LNCaP clone FGC (cell line): ENCODE data around the gene C2orf76.
"Not testable (repeated sequence)": the region's sequence is repeated elsewhere in the genome, so short reads cannot be mapped to it uniquely, and the experiment has no call there.

ENCODE experiments used
- DNase-seq: peaks from one replicate; pipeline ENCODE4 v3.0.0-alpha.2; 2011; ENCODE audit warnings: low read depth
- H3K4me3 ChIP-seq: 2 replicates; pipeline ENCODE4 v1.5.1; 2011; ENCODE audit warnings: mild to moderate bottlenecking, low read depth, low read length, control low read depth
- TF ChIP-seq, protein P1 (sequence below): IDR thresholded peaks from 2 replicates; pipeline ENCODE4 v1.5.1; 2012; ENCODE audit warnings: mild to moderate bottlenecking; ENCODE audit not compliant: control insufficient read depth, insufficient read depth; ENCODE audit errors: extremely low read depth

C2orf76 gene

DNA sequence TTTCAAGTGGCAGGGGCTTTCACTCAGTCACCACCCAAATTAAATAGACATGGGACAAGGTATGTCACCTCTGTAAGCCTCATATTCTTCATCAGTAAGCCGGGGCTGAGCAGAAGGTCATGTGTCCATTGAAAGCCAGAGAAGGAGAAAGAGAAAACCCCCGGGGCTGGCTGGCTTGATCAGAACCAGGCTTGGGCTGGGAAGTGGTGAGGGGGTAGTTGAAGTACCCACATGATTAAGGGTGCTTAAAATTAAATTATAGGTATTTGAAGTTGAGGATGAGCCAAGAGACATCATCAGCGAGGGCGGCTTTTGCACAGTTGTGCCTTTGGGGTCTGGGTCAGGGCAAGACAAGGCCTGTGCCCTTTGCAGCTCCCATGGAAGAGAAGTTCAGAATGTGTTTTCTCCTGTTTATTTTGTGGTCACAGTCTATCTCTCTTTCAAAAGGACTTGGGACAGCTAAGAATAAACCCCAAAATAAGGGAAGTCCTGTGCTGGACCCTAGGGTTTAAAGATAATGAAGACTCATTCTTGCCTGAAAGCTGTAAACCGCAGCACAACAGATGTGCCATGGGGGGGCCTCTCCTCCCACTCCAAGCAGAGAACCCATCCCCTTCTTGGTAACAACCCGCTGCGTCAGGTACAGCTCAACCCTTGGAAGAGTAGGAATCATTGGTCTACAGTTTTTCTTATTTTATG lies 10.8 kb upstream of the C2orf76 start:
- DNase-seq = no peak
- TF ChIP-seq, protein P1, sequence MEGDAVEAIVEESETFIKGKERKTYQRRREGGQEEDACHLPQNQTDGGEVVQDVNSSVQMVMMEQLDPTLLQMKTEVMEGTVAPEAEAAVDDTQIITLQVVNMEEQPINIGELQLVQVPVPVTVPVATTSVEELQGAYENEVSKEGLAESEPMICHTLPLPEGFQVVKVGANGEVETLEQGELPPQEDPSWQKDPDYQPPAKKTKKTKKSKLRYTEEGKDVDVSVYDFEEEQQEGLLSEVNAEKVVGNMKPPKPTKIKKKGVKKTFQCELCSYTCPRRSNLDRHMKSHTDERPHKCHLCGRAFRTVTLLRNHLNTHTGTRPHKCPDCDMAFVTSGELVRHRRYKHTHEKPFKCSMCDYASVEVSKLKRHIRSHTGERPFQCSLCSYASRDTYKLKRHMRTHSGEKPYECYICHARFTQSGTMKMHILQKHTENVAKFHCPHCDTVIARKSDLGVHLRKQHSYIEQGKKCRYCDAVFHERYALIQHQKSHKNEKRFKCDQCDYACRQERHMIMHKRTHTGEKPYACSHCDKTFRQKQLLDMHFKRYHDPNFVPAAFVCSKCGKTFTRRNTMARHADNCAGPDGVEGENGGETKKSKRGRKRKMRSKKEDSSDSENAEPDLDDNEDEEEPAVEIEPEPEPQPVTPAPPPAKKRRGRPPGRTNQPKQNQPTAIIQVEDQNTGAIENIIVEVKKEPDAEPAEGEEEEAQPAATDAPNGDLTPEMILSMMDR = no peak
- no peak overlapping the region for H3K4me3 ChIP-seq

DNA sequence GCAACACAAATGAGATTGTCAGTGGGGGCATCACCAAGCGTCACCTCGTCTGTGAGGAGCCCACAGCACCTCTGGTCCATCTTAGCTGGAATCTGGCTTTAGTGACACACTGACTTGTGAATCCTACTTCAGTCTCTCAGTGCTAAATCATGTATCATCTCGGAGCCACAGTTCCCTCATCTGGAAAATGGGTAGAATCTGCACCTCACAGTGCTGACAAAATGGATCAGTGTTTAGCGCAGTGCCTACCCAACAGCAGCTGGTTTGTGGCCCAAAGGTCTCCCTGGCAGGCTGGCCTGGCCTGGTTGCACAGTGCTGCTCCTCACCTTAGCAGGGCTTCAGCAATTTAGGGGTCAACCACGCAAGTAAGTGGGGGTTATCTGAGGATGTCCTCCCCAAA lies 10.2 kb upstream of the C2orf76 start:
- TF ChIP-seq, protein P1 = no peak
- H3K4me3 ChIP-seq = no peak overlapping the region
- DNase-seq = no peak

DNA sequence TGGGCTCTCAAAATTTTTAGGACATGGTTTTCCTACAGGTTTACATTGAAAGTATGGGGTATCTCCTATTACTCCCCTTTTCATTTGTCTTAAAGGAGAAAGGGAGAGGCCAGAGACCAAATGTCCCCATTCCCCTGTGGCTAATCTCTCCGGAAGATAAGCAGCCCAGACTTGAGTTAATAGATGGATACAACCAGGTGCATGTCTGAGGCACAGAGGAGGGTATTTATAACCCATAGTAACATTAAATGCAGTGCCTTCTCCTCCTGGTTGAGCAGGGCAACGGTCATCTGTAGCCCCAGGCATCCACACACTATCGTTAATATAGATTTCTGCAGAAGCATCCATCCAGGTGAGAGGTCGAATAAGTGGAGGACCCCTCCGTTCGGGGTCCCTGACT lies 9.8 kb upstream of the C2orf76 start:
- DNase-seq, H3K4me3 ChIP-seq: not testable (repeated sequence)

DNA sequence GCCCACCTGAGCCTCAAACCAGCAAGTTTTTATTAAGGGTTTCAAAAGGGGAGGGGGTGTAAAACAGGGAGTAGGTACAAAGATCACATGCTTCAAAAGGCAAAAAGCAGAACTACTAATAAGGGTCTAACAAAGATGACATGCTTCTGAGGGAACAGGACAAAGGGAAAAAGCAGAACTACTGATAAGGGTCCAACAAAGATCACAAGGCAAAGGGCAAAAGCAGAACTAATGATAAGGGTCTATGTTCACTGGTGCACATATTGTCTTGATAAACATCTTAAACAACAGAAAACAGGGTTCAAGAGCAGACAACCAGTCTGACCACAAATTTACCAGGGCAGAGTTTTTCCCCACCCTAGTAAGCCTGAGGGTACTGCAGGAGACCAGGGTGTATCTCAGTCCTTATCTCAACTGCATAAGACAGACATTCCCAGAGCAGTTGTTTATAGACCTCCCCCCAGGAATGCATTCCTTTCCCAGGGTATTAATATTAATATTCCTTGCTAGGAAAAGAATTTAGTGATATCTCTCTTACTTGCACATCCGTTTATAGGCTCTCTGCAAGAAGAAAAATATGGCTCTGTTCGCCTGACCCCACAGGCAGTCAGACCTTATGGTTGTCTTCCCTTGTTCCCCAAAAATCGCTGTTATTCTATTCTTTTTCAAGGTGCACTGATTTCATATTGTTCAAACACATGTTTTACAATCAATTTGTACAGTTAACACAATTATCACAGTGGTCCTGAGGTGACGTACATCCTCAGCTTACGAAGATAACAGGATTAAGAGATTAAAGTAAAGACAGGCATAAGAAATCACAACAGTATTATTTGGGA lies 7.5 kb upstream of the C2orf76 start:
- H3K4me3 ChIP-seq, DNase-seq: not testable (repeated sequence)

DNA sequence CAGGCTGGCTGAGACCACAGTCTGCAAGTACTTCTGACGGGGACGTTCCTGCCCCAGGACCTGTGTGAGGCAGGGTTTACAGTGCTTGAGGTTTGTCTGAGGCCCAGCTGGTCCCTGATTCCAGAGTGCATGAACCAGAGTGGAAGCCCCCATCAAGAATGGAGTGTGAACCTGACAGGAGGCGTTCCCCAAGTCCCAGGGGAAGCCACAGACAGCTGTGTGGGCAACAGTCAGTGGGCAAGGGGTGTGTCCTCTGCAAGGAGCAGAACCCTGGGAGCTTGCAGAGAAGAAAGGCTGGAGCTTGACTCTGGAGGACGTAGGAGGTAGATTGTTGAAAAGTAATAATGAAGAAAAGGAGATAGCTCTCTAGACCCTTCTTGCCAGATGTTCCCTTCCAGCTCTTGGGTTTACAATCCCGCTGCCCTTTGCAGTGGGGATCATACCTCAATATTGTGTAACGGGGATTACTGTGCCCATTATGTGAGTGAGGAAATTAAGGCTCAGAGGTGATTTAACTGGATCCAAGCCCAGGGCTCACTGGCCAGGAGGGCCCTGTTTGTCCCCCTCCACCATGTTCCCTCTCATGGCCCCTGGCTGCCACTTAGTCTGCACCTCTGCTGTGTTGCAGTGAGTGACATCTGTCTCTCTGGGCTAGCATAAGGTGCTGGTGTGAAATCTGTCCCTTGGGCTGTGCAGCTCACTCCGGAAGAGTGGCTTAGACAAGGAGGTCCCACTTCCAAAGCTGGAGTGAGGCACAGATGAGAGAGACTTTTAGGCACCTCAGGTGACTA lies 6.3 kb upstream of the C2orf76 start:
- DNase-seq = no peak
- TF ChIP-seq, protein P1 = no peak
- no peak overlapping the region for H3K4me3 ChIP-seq

DNA sequence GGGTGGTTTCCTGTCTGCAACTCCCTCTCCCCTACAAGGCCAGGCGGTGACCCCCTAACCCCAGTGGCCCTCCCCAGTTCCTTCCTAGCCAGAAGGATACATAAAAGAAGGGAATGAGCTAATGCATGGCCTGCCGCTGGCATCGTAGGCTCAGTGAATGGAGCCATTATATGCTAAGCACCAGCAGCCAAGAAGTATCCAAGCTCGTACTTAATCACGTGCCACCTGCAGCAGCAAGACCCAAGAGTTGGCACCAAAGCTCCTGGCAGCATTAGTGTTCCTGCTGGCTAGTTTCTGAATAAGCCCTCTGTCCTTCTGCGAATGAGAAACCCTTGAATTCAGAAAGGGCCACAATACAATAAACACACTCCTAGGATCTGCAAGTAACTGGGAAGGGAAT lies 4.5 kb upstream of the C2orf76 start:
- DNase-seq = no peak
- TF ChIP-seq, protein P1 = no peak
- no peak overlapping the region for H3K4me3 ChIP-seq

DNA sequence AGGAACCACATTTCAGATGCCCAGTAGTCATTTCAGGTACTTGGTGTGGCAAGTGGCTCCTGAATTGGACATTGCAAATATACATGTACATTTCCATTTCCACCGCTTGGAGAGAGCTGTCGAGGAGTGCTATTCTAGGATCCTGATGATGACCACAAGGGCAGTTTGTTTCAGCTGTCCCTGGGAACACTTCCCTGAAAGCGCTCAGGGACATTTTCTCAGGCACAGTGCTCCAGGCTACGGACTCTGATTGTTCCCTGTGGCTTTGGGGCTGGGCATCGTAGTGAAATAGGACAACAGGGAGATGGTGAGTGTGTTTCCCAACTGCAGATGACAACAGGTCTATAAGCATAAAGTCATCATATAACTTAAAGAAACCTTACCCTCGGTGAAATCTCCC lies 3.2 kb upstream of the C2orf76 start:
- TF ChIP-seq, protein P1 = no peak
- no peak overlapping the region for H3K4me3 ChIP-seq
- no peak for DNase-seq
